HG03139 (cell line): ENCODE results near the gene ZBTB20.

Experiments
- ATAC-seq: cut with Tn5 transposase; IDR thresholded peaks from one replicate; pipeline ENCODE4 v1.9.1; 2021; ENCODE audit not compliant: unreplicated experiment

ZBTB20 gene

GRCh38 chr3:114597012-114597411 lies 550.1 kb downstream of the ZBTB20 start:
- ATAC-seq: no peak

GRCh38 chr3:114596147-114596546 lies 550.9 kb downstream of the ZBTB20 start:
- ATAC-seq: no peak

GRCh38 chr3:114595522-114596028 lies 551.5 kb downstream of the ZBTB20 start:
- no peak for ATAC-seq

- no peak for ATAC-seq
Observed at GRCh38 chr3:114590309-114591047, 556.6 kb downstream of the ZBTB20 start.

- ATAC-seq: no peak
Observed at GRCh38 chr3:114587986-114588385, 559.1 kb downstream of the ZBTB20 start.

- no peak for ATAC-seq
Observed at GRCh38 chr3:114586119-114586518, 561.0 kb downstream of the ZBTB20 start.

- no peak for ATAC-seq
Observed at GRCh38 chr3:114585687-114586086, 561.4 kb downstream of the ZBTB20 start.

- ATAC-seq: no peak
Observed at GRCh38 chr3:114584734-114585371, 562.2 kb downstream of the ZBTB20 start.

- peak; percentile 75 for ATAC-seq
Observed at GRCh38 chr3:114582929-114583328, 564.2 kb downstream of the ZBTB20 start.

GRCh38 chr3:114572364-114573062 lies 574.6 kb downstream of the ZBTB20 start:
- ATAC-seq: no peak

GRCh38 chr3:114571363-114571762 lies 575.7 kb downstream of the ZBTB20 start:
- no peak for ATAC-seq

GRCh38 chr3:114569186-114569585 lies 577.9 kb downstream of the ZBTB20 start:
- no peak for ATAC-seq

GRCh38 chr3:114567771-114568170 lies 579.3 kb downstream of the ZBTB20 start:
- ATAC-seq: no peak

GRCh38 chr3:114566767-114567166 lies 580.3 kb downstream of the ZBTB20 start:
- ATAC-seq: no peak

- ATAC-seq: no peak
Observed at GRCh38 chr3:114566162-114566755, 580.8 kb downstream of the ZBTB20 start.

GRCh38 chr3:114565216-114565615 lies 581.9 kb downstream of the ZBTB20 start:
- ATAC-seq: no peak

- ATAC-seq: no peak
Observed at GRCh38 chr3:114563720-114564119, 583.4 kb downstream of the ZBTB20 start.

- no peak for ATAC-seq
Observed at GRCh38 chr3:114562557-114562956, 584.5 kb downstream of the ZBTB20 start.

GRCh38 chr3:114558271-114558670 lies 588.8 kb downstream of the ZBTB20 start:
- no peak for ATAC-seq

- no peak for ATAC-seq
Observed at GRCh38 chr3:114557791-114558190, 589.3 kb downstream of the ZBTB20 start.

- ATAC-seq: no peak
Observed at GRCh38 chr3:114556657-114557213, 590.4 kb downstream of the ZBTB20 start.
